GM21825 (cell line): ENCODE results near the gene ANKRD12.
"Not testable (repeated sequence)": the region's sequence is repeated elsewhere in the genome, so short reads cannot be mapped to it uniquely, and the experiment has no call there.

Experiments
- ATAC-seq: cut with Tn5 transposase; IDR thresholded peaks from one replicate; pipeline ENCODE4 v1.9.1; 2021; ENCODE audit warnings: mild to moderate bottlenecking, moderate library complexity; ENCODE audit not compliant: unreplicated experiment

ANKRD12 gene

GRCh38 chr18:9140381-9140780, 3.8 kb downstream of the ANKRD12 start:
- ATAC-seq, result no peak

- no peak for ATAC-seq
These were observed 4.4 kb downstream of the ANKRD12 start for GRCh38 chr18:9140984-9141383.

- ATAC-seq, result no peak
These were observed 9.6 kb downstream of the ANKRD12 start for GRCh38 chr18:9146224-9146623.

- ATAC-seq, result peak; percentile 43
These were observed 11.0 kb downstream of the ANKRD12 start for GRCh38 chr18:9147440-9148202.

- no peak for ATAC-seq
These were observed 11.6 kb downstream of the ANKRD12 start for GRCh38 chr18:9148203-9148552.

- ATAC-seq, result no peak
These were observed 13.5 kb downstream of the ANKRD12 start for GRCh38 chr18:9150121-9150520.

GRCh38 chr18:9153256-9153655, 16.7 kb downstream of the ANKRD12 start:
- ATAC-seq, result no peak

GRCh38 chr18:9156604-9157249, 20.1 kb downstream of the ANKRD12 start:
- ATAC-seq, result no peak

GRCh38 chr18:9157806-9158205, 21.2 kb downstream of the ANKRD12 start:
- ATAC-seq, result no peak

- ATAC-seq, result no peak
These were observed 23.4 kb downstream of the ANKRD12 start for GRCh38 chr18:9160014-9160413.

GRCh38 chr18:9162663-9163062, 26.1 kb downstream of the ANKRD12 start:
- ATAC-seq, result not testable (repeated sequence)

GRCh38 chr18:9164149-9164548, 27.6 kb downstream of the ANKRD12 start:
- not testable (repeated sequence) for ATAC-seq

- not testable (repeated sequence) for ATAC-seq
These were observed 29.3 kb downstream of the ANKRD12 start for GRCh38 chr18:9165883-9166282.

- not testable (repeated sequence) for ATAC-seq
These were observed 32.9 kb downstream of the ANKRD12 start for GRCh38 chr18:9169515-9169914.

- ATAC-seq, result not testable (repeated sequence)
These were observed 35.3 kb downstream of the ANKRD12 start for GRCh38 chr18:9171919-9172318.

- ATAC-seq, result no peak
These were observed 36.0 kb downstream of the ANKRD12 start for GRCh38 chr18:9172506-9173127.

- no peak for ATAC-seq
These were observed 37.2 kb downstream of the ANKRD12 start for GRCh38 chr18:9173770-9174233.

- ATAC-seq, result no peak
These were observed 37.7 kb downstream of the ANKRD12 start for GRCh38 chr18:9174302-9174701.

GRCh38 chr18:9175115-9175514, 38.5 kb downstream of the ANKRD12 start:
- no peak for ATAC-seq

GRCh38 chr18:9177031-9177430, 40.5 kb downstream of the ANKRD12 start:
- no peak for ATAC-seq

- ATAC-seq, result no peak
These were observed 40.9 kb downstream of the ANKRD12 start for GRCh38 chr18:9177466-9177865.

GRCh38 chr18:9178557-9178956, 42.0 kb downstream of the ANKRD12 start:
- ATAC-seq, result no peak
